ENCODE results near the gene FOXP1.

Gene FOXP1

GRCh38 chr3:71245971-71246880, 337.3 kb downstream of the FOXP1 start:
- H3K4me3 Mint-ChIP-seq = no peak overlapping the region
- peaks cover 4% of the 10 kb centered on the region for H3K4me1 Mint-ChIP-seq
- H3K9me3 Mint-ChIP-seq = no peaks in the 10 kb centered on the region
- H3K27ac Mint-ChIP-seq = no peak overlapping the region
- DNase-seq (ENCODE audit: low spot score in 2 of 2) (no peak), ATAC-seq (no peak)
- no peaks in the 10 kb centered on the region for H3K36me3 Mint-ChIP-seq

GRCh38 chr3:71244826-71245488, 338.6 kb downstream of the FOXP1 start:
- peaks cover 4% of the 10 kb centered on the region for H3K4me1 Mint-ChIP-seq
- H3K27ac Mint-ChIP-seq = no peak overlapping the region
- DNase-seq (ENCODE audit: low spot score in 2 of 2) = no peak
- no peak overlapping the region for H3K4me3 Mint-ChIP-seq
- no peak for ATAC-seq
- no peaks in the 10 kb centered on the region for H3K36me3 Mint-ChIP-seq
- H3K9me3 Mint-ChIP-seq = no peaks in the 10 kb centered on the region

GRCh38 chr3:71244153-71244825, 339.2 kb downstream of the FOXP1 start:
- no peaks in the 10 kb centered on the region for H3K9me3 Mint-ChIP-seq
- no peaks in the 10 kb centered on the region for H3K36me3 Mint-ChIP-seq
- ATAC-seq = no peak
- no peak overlapping the region for H3K4me3 Mint-ChIP-seq
- no peak for DNase-seq (ENCODE audit: low spot score in 2 of 2)
- H3K27ac Mint-ChIP-seq = no peak overlapping the region
- H3K4me1 Mint-ChIP-seq = peaks cover under 1% of the 10 kb centered on the region

DNA sequence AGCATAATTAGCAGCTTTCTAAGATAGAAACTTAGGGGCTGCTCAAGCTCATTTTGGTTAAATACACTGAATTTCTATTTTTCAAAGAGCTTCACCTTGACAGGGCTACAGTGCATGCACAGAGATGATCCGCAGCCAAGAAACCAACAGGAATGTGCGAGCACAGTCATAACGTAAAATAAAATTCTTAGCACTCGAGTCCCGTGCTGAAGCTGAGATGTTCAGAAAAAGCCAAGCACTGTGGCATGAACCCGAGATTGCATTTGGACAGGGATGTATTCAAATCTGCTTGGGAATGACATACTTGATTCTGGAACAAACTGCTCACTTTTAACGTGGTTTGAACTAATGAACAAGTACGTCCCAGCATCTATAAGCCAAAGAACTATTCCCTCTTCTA, 340.3 kb downstream of the FOXP1 start:
- Mint-ChIP-seq H3K36me3 (no peaks in the 10 kb centered on the region), H3K4me3 (no peak overlapping the region)

GRCh38 chr3:71241981-71242560, 341.5 kb downstream of the FOXP1 start:
- Mint-ChIP-seq H3K27ac (no peak overlapping the region), H3K4me1 (no peaks in the 10 kb centered on the region), H3K4me3 (no peak overlapping the region), H3K36me3 (no peaks in the 10 kb centered on the region), H3K9me3 (no peaks in the 10 kb centered on the region)
- ATAC-seq (no peak), DNase-seq (ENCODE audit: low spot score in 2 of 2) (no peak)

More for the DNA sequence above, 340.3 kb downstream of the FOXP1 start:
- H3K4me1 Mint-ChIP-seq = no peaks in the 10 kb centered on the region
- ATAC-seq (no peak), DNase-seq (ENCODE audit: low spot score in 2 of 2) (no peak)
- no peaks in the 10 kb centered on the region for H3K9me3 Mint-ChIP-seq
- H3K27ac Mint-ChIP-seq = no peak overlapping the region

DNA sequence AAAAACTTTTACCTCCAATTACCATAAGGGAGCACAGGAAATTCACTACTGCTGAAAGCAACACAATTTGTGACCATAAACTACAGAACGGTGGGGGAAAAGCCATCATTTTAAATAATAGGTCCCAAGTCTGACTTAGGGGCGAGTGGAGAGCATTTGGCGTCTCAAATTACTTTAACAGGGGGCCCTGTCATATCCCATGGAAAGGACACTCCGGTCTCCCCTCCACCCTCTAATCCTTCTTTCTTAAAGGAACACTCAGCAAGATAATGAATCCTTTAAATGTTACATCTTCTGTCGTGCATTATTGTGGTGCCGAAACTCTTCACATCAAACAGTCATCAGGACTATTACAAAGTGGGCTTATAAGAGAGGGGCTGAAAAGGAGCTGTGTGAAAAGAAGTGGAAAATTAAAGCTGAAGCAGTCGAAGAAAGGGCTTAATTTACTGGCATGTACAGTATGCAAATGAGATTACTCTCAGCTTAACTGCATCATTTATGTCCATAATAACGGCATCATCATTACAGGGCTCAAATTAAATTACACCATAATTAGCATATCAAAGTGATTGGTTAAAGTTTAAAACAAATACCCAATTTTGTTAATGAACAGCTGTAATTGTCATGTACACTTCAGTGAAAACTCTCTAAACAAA, 342.2 kb downstream of the FOXP1 start:
- DNase-seq (ENCODE audit: low spot score in 2 of 2) (no peak), ATAC-seq (no peak)
- no peak overlapping the region for H3K4me3 Mint-ChIP-seq
- H3K36me3 Mint-ChIP-seq = no peaks in the 10 kb centered on the region
- no peaks in the 10 kb centered on the region for H3K4me1 Mint-ChIP-seq
- no peaks in the 10 kb centered on the region for H3K9me3 Mint-ChIP-seq
- no peak overlapping the region for H3K27ac Mint-ChIP-seq

DNA sequence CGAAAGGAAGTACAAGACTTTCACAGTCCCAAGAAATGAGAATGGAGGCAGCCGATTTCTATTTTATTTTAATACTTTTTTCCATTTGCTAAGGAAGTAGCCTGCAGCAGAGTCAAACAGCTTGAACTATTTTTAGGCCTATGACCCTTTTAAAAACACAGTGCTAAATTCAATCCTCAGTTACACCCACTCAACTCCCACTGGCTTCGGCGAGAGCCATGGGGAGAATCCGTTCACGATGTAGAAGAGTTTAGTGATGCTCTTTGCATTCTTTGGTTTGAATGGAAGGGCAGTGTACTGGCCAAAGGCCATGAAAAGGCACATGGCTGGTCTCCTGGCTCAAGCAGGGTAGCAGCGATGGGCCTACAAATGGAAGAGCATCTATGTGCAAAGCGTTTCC, 343.5 kb downstream of the FOXP1 start:
- no peaks in the 10 kb centered on the region for H3K9me3 Mint-ChIP-seq
- no peak for ATAC-seq
- no peak for DNase-seq (ENCODE audit: low spot score in 2 of 2)
- no peak overlapping the region for H3K27ac Mint-ChIP-seq
- H3K36me3 Mint-ChIP-seq = no peaks in the 10 kb centered on the region
- H3K4me3 Mint-ChIP-seq = no peak overlapping the region
- H3K4me1 Mint-ChIP-seq = no peaks in the 10 kb centered on the region

- no peaks in the 10 kb centered on the region for H3K36me3 Mint-ChIP-seq
- DNase-seq (ENCODE audit: low spot score in 2 of 2) = no peak
- no peak overlapping the region for H3K4me3 Mint-ChIP-seq
- no peak overlapping the region for H3K27ac Mint-ChIP-seq
- ATAC-seq = no peak
- H3K9me3 Mint-ChIP-seq = no peaks in the 10 kb centered on the region
- no peaks in the 10 kb centered on the region for H3K4me1 Mint-ChIP-seq
These were observed 345.2 kb downstream of the FOXP1 start for GRCh38 chr3:71238355-71238757.

DNA sequence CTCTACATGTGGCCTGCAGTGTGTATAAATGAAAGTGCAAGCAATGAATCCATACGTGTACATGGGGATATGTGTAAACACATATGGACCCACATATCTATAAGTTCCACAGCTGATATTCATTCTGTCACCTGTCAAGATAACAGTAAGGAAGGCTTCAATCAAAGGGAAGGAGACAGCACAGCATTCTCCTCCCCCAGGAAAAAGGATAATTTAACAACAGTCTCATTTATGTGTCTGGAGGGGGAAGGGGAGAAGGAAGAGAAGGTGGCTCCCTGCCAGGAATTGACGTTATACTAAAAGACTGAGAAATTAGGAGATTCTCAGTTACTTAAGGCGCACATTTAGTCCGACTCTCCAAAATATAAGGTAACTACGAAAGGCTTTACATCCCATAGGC, 345.9 kb downstream of the FOXP1 start:
- Mint-ChIP-seq H3K4me3 (no peak overlapping the region), H3K36me3 (no peaks in the 10 kb centered on the region), H3K9me3 (no peaks in the 10 kb centered on the region), H3K4me1 (peaks cover 5% of the 10 kb centered on the region), H3K27ac (no peak overlapping the region)
- ATAC-seq (no peak), DNase-seq (ENCODE audit: low spot score in 2 of 2) (no peak)

DNA sequence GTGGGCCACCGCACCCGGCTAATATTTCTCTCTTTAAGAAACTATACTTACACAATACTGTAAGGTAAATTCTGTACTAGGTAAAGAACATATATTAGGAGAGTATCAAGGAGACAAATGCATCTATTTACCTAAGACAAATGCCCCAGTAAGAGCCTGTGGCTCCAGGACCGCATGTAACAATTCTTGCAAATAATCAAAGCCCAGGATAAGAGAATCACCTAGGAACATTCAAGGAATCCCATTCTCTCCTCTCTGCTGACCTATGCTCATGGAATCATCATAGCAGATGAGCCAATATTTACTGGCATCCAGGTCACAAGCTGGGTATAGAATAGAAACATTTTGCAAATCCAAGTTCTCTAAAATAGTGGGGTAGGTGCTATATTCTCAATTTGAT, 347.7 kb downstream of the FOXP1 start:
- no peak for ATAC-seq
- Mint-ChIP-seq H3K27ac (no peak overlapping the region), H3K4me1 (peaks cover 13% of the 10 kb centered on the region)

GRCh38 chr3:71232895-71233294, 350.6 kb downstream of the FOXP1 start:
- no peaks in the 10 kb centered on the region for H3K9me3 Mint-ChIP-seq
- H3K27ac Mint-ChIP-seq = no peak overlapping the region
- ATAC-seq (no peak), DNase-seq (ENCODE audit: low spot score in 2 of 2) (no peak)
- no peak overlapping the region for H3K4me3 Mint-ChIP-seq
- no peaks in the 10 kb centered on the region for H3K36me3 Mint-ChIP-seq
- peaks cover 20% of the 10 kb centered on the region for H3K4me1 Mint-ChIP-seq

More for the DNA sequence above, 347.7 kb downstream of the FOXP1 start:
- no peaks in the 10 kb centered on the region for H3K9me3 Mint-ChIP-seq
- DNase-seq (ENCODE audit: low spot score in 2 of 2) = no peak
- no peak overlapping the region for H3K4me3 Mint-ChIP-seq
- no peaks in the 10 kb centered on the region for H3K36me3 Mint-ChIP-seq

DNA sequence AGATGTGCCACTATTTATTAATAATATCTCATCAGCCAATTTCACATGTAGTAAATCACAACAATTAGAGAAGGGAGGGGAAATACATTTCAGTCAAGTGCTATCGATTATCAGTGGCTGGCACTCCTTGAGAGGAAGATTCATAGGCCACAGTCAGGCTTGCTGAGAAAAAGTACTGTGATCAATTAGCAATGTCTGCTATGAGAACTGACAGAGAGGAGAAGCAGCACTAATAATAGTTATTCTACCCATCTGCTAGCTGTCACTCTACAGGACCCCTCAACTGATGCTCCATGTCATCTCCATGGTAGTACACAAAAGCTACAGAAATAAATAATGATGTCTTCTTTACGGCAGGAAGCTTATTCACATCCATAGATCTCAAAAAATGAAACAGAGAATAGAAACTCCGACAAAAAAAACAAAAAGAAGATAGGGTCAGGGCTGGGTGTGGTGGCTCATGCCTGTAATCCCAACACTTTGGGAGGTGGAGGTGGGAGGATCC, 351.3 kb downstream of the FOXP1 start:
- ATAC-seq (no peak), DNase-seq (ENCODE audit: low spot score in 2 of 2) (no peak)
- no peaks in the 10 kb centered on the region for H3K9me3 Mint-ChIP-seq
- H3K36me3 Mint-ChIP-seq = peaks cover 2% of the 10 kb centered on the region
- peaks cover 26% of the 10 kb centered on the region for H3K4me1 Mint-ChIP-seq
- no peak overlapping the region for H3K27ac Mint-ChIP-seq
- no peak overlapping the region for H3K4me3 Mint-ChIP-seq

DNA sequence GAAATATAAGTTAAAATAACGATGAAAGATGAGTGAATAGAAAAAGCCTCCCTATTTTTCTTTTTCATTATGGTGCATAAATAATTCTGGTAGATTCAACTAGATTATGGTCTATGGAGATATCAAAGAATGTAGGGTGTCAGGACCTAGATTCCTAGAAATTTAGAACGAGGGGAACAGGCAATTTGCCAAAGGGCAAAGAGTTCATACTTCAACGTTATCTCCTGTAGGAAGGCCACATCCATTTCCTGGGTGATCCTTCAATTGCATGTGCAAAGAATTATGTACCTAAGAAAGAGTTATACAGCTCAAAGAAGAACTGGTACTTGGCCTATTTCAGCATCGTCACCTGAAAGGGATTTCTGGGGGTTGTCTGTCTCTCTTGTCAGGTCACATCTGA, 351.8 kb downstream of the FOXP1 start:
- ATAC-seq (no peak), DNase-seq (ENCODE audit: low spot score in 2 of 2) (no peak)
- no peak overlapping the region for H3K4me3 Mint-ChIP-seq
- H3K9me3 Mint-ChIP-seq = no peaks in the 10 kb centered on the region
- H3K27ac Mint-ChIP-seq = no peak overlapping the region
- peaks cover 7% of the 10 kb centered on the region for H3K36me3 Mint-ChIP-seq
- H3K4me1 Mint-ChIP-seq = peaks cover 32% of the 10 kb centered on the region

DNA sequence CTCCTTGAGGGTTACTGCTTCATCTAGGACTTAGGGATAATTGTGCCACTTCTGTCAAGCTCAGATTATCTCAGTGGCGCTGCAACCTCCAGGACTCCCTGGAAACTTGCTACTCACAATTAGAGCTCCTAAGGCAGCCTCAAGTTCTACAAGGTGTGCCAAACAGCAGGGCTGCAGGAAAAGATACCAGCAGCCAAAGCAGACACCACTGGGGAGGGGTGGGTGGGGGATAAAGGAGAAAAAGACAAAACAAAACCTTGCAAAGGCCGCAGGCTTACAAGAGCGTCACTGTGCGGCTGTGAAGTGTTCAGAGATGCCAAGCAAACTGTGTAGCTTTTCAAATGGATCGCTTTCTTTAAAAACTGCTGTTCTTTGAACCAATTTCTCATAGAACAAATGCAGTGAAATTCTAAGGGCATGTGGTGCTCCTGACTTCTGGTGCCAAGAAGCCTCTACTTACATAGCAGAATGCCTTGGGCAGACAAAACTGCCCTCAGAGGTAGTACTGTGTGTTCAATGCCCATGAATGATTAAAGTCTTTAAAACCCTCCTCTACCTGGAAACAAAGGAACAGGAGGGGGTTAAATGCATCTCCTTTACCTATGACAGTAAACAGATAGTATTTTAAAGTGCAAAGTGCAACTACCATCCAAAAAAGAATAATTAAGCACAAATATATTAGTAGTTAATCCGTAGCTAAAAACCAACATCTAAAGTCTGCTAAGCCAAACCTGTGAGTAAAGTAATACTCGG, 353.4 kb downstream of the FOXP1 start:
- DNase-seq (ENCODE audit: low spot score in 2 of 2) (no peak), ATAC-seq (no peak)
- H3K4me1 Mint-ChIP-seq = peaks cover 45% of the 10 kb centered on the region
- no peaks in the 10 kb centered on the region for H3K9me3 Mint-ChIP-seq
- no peak overlapping the region for H3K27ac Mint-ChIP-seq
- no peak overlapping the region for H3K4me3 Mint-ChIP-seq
- peaks cover 12% of the 10 kb centered on the region for H3K36me3 Mint-ChIP-seq

Data from stimulated activated effector memory CD8-positive, alpha-beta T cell treated with anti-CD3 and anti-CD28 coated beads, Interleukin-12 subunit alpha, Interleukin-12 subunit beta, amount 100 ng/mL, for 72 hours (primary cell).